ENCODE data around the gene TARBP2.
"Not testable (repeated sequence)": the region's sequence is repeated elsewhere in the genome, so short reads cannot be mapped to it uniquely, and the experiment has no call there.

Gene TARBP2

DNA sequence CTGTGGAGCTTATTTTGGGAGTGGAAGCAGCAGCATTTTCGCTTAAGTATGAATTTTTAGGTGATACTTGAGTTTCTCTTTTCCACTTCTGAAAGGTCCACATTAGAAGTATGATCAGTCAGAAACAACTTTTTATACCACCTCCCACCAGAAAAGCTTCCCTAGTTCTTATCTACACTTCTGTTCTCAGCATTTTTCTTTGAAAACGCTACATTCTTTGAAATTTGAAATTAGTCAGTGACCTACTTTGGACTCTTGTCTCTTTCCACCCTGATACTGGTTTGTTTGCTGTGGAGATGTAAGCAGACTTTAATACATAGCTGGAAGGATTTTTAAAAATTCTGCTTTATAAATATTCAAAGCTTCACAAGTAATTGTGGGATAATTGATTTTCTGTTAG lies 27.0 kb upstream of the TARBP2 start:
- DNase-seq (ENCODE audit: low read depth): no peak
- TF ChIP-seq CTCF (IDR thresholded peaks at IDR 0.05; ENCODE audit: insufficient read depth, low read depth, low read length, missing control alignments): no peak
- H3K4me3 ChIP-seq (ENCODE audit: low read depth, low read length): no peak overlapping the region

- TF ChIP-seq CTCF (IDR thresholded peaks at IDR 0.05; ENCODE audit: insufficient read depth, low read depth, low read length, missing control alignments): no peak
- H3K4me3 ChIP-seq (ENCODE audit: low read depth, low read length): no peak overlapping the region
Observed at GRCh38 chr12:53474819-53475218, 26.3 kb upstream of the TARBP2 start.

DNA sequence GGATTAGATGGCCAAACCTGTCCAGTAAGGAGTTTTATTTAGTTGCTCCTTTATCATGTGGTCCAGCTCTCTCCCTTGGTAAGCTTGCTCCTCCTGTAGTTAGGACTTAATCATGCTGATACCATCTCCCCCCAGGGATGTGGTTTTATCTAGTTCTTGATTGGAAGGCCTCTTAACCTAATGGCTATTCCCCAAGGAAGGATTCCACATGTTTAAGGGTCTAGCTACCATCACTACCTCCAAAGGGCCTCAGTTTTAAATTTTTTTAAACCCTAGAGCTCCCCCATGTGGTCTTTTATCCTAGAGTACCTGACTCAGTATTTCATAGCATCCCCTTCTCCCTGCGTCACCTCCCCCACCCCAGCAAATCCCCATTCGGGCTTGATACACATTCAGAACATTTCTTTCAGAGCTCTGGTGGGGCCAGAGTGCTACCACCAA lies 24.3 kb upstream of the TARBP2 start:
- peak; percentile 15 for TF ChIP-seq CTCF (IDR thresholded peaks at IDR 0.05; ENCODE audit: insufficient read depth, low read depth, low read length, missing control alignments)
- no peak overlapping the region for H3K4me3 ChIP-seq (ENCODE audit: low read depth, low read length)
- no peak for DNase-seq (ENCODE audit: low read depth)

More at GRCh38 chr12:53474819-53475218, 26.3 kb upstream of the TARBP2 start:
- DNase-seq (ENCODE audit: low read depth): no peak

GRCh38 chr12:53478865-53479264 lies 22.2 kb upstream of the TARBP2 start:
- TF ChIP-seq CTCF (IDR thresholded peaks at IDR 0.05; ENCODE audit: insufficient read depth, low read depth, low read length, missing control alignments): no peak
- DNase-seq (ENCODE audit: low read depth): no peak
- H3K4me3 ChIP-seq (ENCODE audit: low read depth, low read length): no peak overlapping the region

DNA sequence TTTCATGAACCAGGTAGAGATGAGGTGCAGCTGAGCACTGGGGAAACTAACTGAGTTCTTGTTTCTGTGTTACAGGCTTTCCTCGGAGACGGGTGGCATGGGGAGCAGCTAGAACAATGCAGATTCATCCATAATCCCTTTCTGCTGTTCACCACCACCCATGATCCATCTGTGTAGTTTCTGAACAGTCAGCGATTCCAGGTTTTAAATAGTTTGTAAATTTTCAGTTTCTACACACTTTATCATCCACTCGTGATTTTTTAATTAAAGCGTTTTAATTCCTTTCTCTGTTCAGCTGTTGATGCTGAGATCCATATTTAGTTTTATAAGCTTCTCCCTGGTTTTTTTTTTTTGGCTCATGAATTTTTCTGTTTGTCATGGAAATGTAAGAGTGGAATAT lies 21.8 kb upstream of the TARBP2 start:
- no peak for DNase-seq (ENCODE audit: low read depth)
- no peak overlapping the region for H3K4me3 ChIP-seq (ENCODE audit: low read depth, low read length)
- TF ChIP-seq CTCF (IDR thresholded peaks at IDR 0.05; ENCODE audit: insufficient read depth, low read depth, low read length, missing control alignments): no peak

DNA sequence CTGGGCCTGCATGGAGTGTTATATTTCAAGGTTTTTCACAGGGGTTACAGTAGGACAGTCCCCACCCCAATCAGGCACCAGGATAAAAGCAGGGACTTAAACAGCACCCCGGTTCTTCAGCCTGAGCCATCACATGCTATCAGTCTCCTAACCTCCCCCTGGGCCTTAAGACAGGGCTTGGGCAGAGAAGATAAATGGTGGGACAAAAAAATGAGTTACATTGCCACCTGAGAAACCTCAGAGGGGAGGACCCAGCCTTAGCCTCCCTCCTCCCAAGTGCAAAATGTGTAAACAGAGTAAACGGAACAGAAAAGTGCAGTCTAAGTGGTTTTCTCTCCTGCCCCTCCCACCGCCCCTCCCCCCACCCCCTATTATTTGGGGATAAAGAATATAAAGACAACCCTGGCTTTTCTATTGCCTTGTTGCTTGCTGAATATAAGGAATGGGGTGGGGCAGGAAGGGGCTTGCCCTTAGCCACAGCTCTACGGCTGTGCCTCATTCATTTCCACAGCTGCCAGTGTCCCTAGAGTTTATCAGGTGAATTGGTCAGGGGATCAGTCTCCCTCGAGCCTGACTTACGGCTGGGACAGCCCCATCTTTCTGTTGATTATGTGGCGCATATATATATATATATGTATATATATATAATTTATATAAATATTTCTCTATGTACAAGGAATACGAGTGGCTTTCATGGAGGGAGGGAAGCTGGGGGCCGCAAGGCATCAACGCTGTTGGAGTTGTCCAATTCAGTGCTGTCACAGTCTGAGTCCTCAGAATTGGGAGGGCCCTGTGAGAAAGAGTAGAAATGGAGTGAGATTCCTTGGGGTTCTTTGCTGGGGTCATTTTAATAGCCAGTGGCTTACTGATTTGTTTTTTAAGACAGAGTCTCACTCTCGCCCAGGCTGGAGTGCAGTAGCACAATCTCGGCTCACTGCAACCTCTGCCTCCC lies 20.3 kb upstream of the TARBP2 start:
- H3K4me3 ChIP-seq (ENCODE audit: low read depth, low read length): no peak overlapping the region
- no peak for DNase-seq (ENCODE audit: low read depth)
- TF ChIP-seq CTCF (IDR thresholded peaks at IDR 0.05; ENCODE audit: insufficient read depth, low read depth, low read length, missing control alignments): no peak

- not testable (repeated sequence) for H3K4me3 ChIP-seq (ENCODE audit: low read depth, low read length); DNase-seq (ENCODE audit: low read depth)
Observed at GRCh38 chr12:53481458-53481857, 19.6 kb upstream of the TARBP2 start.

All from GM12865 (cell line).